IPS-11a (cell line): ENCODE measurements around the gene ASCC2.
"Not testable (repeated sequence)": the region's sequence is repeated elsewhere in the genome, so short reads cannot be mapped to it uniquely, and the experiment has no call there.

Experiments used
- H3K4me3 ChIP-seq: one replicate; pipeline ENCODE4 v1.5.1; 2013; ENCODE audit warnings: low read depth, low read length, control low read depth

ASCC2 gene

GRCh38 chr22:29859030-29859429 is 21.0 kb upstream of the ASCC2 start:
- not testable (repeated sequence) for H3K4me3 ChIP-seq

- no peak overlapping the region for H3K4me3 ChIP-seq
These were observed 18.4 kb upstream of the ASCC2 start for GRCh38 chr22:29856496-29856895.

GRCh38 chr22:29855611-29856181 is 17.6 kb upstream of the ASCC2 start:
- H3K4me3 ChIP-seq, result no peak overlapping the region

GRCh38 chr22:29854432-29854831 is 16.4 kb upstream of the ASCC2 start:
- H3K4me3 ChIP-seq, result no peak overlapping the region

GRCh38 chr22:29848111-29848510 is 10.0 kb upstream of the ASCC2 start:
- H3K4me3 ChIP-seq, result no peak overlapping the region

- no peak overlapping the region for H3K4me3 ChIP-seq
These were observed 8.2 kb upstream of the ASCC2 start for GRCh38 chr22:29846290-29846689.

GRCh38 chr22:29842740-29843139 is 4.7 kb upstream of the ASCC2 start:
- no peak overlapping the region for H3K4me3 ChIP-seq

GRCh38 chr22:29842172-29842571 is 4.1 kb upstream of the ASCC2 start:
- H3K4me3 ChIP-seq, result no peak overlapping the region

- no peak overlapping the region for H3K4me3 ChIP-seq
These were observed 2.4 kb upstream of the ASCC2 start for GRCh38 chr22:29840498-29840897.

- no peak overlapping the region for H3K4me3 ChIP-seq
These were observed 965 bp upstream of the ASCC2 start for GRCh38 chr22:29839039-29839438.

GRCh38 chr22:29838599-29838956 is 504 bp upstream of the ASCC2 start:
- peak overlapping the region; percentile 28 for H3K4me3 ChIP-seq

GRCh38 chr22:29836791-29837370 is 1.2 kb downstream of the ASCC2 start:
- not testable (repeated sequence) for H3K4me3 ChIP-seq

GRCh38 chr22:29834046-29834445 is 4.0 kb downstream of the ASCC2 start:
- H3K4me3 ChIP-seq, result no peak overlapping the region

- H3K4me3 ChIP-seq, result no peak overlapping the region
These were observed 4.6 kb downstream of the ASCC2 start for GRCh38 chr22:29833392-29833965.

GRCh38 chr22:29831958-29832357 is 6.1 kb downstream of the ASCC2 start:
- H3K4me3 ChIP-seq, result no peak overlapping the region

- H3K4me3 ChIP-seq, result no peak overlapping the region
These were observed 6.7 kb downstream of the ASCC2 start for GRCh38 chr22:29831186-29831921.

GRCh38 chr22:29830585-29830984 is 7.5 kb downstream of the ASCC2 start:
- no peak overlapping the region for H3K4me3 ChIP-seq

- not testable (repeated sequence) for H3K4me3 ChIP-seq
These were observed 10.3 kb downstream of the ASCC2 start for GRCh38 chr22:29827726-29828125.

GRCh38 chr22:29827091-29827490 is 11.0 kb downstream of the ASCC2 start:
- H3K4me3 ChIP-seq, result no peak overlapping the region

- no peak overlapping the region for H3K4me3 ChIP-seq
These were observed 12.5 kb downstream of the ASCC2 start for GRCh38 chr22:29825578-29825977.

GRCh38 chr22:29824677-29825076 is 13.4 kb downstream of the ASCC2 start:
- no peak overlapping the region for H3K4me3 ChIP-seq
